HepG2 (cell line): Measurements from ENCODE around the gene LAMA5. TPM values are rescaled to one million over a fixed set of nuclear protein-coding genes. Genes with fewer than 3 reads are reported as not detected.
A peak's percentile ranks its signal among the peaks of the same experiment; 100 is the strongest.

ENCODE experiments used
- ARHGAP35 ChIP-seq: sonication (generic); formaldehyde crosslinking; IDR thresholded peaks from 2 replicates; pipeline ENCODE4 v1.9.0; 2022; ENCODE audit warnings: mild to moderate bottlenecking, inconsistent platforms, moderate library complexity, missing genetic modification reagents, borderline replicate concordance
- BRF2 ChIP-seq: sonication (generic); formaldehyde crosslinking; IDR thresholded peaks from 2 replicates; pipeline ENCODE4 v1.8.1; 2022; ENCODE audit warnings: mild to moderate bottlenecking, missing genetic modification reagents
- GATAD2A ChIP-seq: IDR thresholded peaks from 2 replicates; pipeline ENCODE4 v1.6.1; 2016
- GMEB1 ChIP-seq: sonication (generic); formaldehyde crosslinking; IDR thresholded peaks from 2 replicates; pipeline ENCODE4 v1.5.1; 2020; ENCODE audit warnings: missing genetic modification reagents, mild to moderate bottlenecking, borderline replicate concordance
- IRF2 ChIP-seq: IDR thresholded peaks from 2 replicates; pipeline ENCODE4 v1.6.1; 2018; ENCODE audit warnings: missing genetic modification reagents, missing compliant biosample characterization
- KDM2A ChIP-seq: sonication (generic); formaldehyde crosslinking; IDR thresholded peaks from 2 replicates; pipeline ENCODE4 v1.4.0; 2020; ENCODE audit warnings: low read depth, missing genetic modification reagents, borderline replicate concordance
- KDM4B ChIP-seq: sonication (generic); formaldehyde crosslinking; IDR thresholded peaks from 2 replicates; pipeline ENCODE4 v1.4.0; 2020; ENCODE audit warnings: missing genetic modification reagents
- MLX ChIP-seq: IDR thresholded peaks from 2 replicates; pipeline ENCODE4 v1.6.1; 2016
- PCBP2 ChIP-seq: fragments of 200-400 bp; formaldehyde crosslinking; optimal IDR thresholded peaks from 2 replicates; pipeline ENCODE3; 2018; ENCODE audit warnings: low read length, low read depth; ENCODE audit not compliant: poor library complexity, severe bottlenecking
- RBFOX2 ChIP-seq: fragments of 200-400 bp; formaldehyde crosslinking; IDR thresholded peaks from 2 replicates; pipeline ENCODE4 v1.6.1; 2017; ENCODE audit warnings: low read depth, mild to moderate bottlenecking, low read length
- SKIL ChIP-seq: sonication (generic); formaldehyde crosslinking; IDR thresholded peaks from 2 replicates; pipeline ENCODE4 v1.8.0; 2022; ENCODE audit warnings: missing genetic modification reagents, mild to moderate bottlenecking, moderate library complexity, borderline replicate concordance
- SP5 ChIP-seq: IDR thresholded peaks from 2 replicates; pipeline ENCODE4 v1.6.1; 2016; ENCODE audit warnings: low read depth, borderline replicate concordance
- ZNF142 ChIP-seq: sonication (generic); formaldehyde crosslinking; IDR thresholded peaks from 2 replicates; pipeline ENCODE4 v1.4.0; 2020; ENCODE audit warnings: missing genetic modification reagents
- ZNF430 ChIP-seq: sonication (generic); formaldehyde crosslinking; IDR thresholded peaks from 2 replicates; pipeline ENCODE4 v1.9.0; 2021; ENCODE audit warnings: mild to moderate bottlenecking, missing genetic modification reagents
- ZNF557 ChIP-seq: sonication (generic); formaldehyde crosslinking; IDR thresholded peaks from 2 replicates; pipeline ENCODE4 v1.4.0; 2020; ENCODE audit warnings: missing genetic modification reagents
- ZSCAN22 ChIP-seq: sonication (generic); formaldehyde crosslinking; IDR thresholded peaks from 2 replicates; pipeline ENCODE4 v1.4.0; 2020; ENCODE audit warnings: mild to moderate bottlenecking, missing genetic modification reagents
- polyA plus RNA-seq, 8 experiments: library from polyadenylated mRNA; depleted of rRNA in 3 of 8; stranded (reverse) in 7 of 8; unstranded in 1 of 8; fragments of >200 nt; fragmentation: Illumina TruSeq in 4 of 8; extraction: Trizol in 4 of 8; gene quantifications; 2 replicates each; pipeline versions ENCODE4 v1.2.1 to v1.2.3, GENCODE V29; 2011 to 2016; ENCODE audit warnings: low read depth in 4 of 8, missing spikeins in 1 of 8, mixed read lengths in 1 of 8; ENCODE audit not compliant: insufficient read depth in 1 of 8
- total RNA-seq, 5 experiments: library from RNA; depleted of rRNA; stranded (reverse); fragments of >200 nt; fragmentation: Illumina TruSeq; extraction: Trizol; gene quantifications; 2 replicates each; pipeline ENCODE4 v1.2.3, GENCODE V29; 2016; ENCODE audit warnings: low read depth in 1 of 5

The LAMA5 gene
- total and polyA plus RNA-seq, 2 of the 13 experiments (the other 11 are each of a cell fraction or from before 2014, with no cell fraction given): 21.0 to 44.7 TPM

GRCh38 chr20:62412194-62413024 lies 45.3 kb upstream of the LAMA5 start (continued):
- no peak for TF ChIP-seq ZNF142
- TF ChIP-seq MLX: peak; percentile 51; the same call in 1 of the 2 replicates
- TF ChIP-seq RBFOX2: no peak
- peak; percentile 54; the same call in 1 of the 2 replicates for TF ChIP-seq IRF2 (CRISPR knock-in tag)
- 0 out of 2 replicates have a peak, but pooled peaks have one; percentile 11 for TF ChIP-seq GATAD2A
- TF ChIP-seq ZNF430 (CRISPR knock-in tag): 0 out of 2 replicates have a peak, but pooled peaks have one; percentile 21
- TF ChIP-seq KDM2A (CRISPR knock-in tag): no peak
- TF ChIP-seq GMEB1 (CRISPR knock-in tag): no peak
- TF ChIP-seq ZSCAN22 (CRISPR knock-in tag): no peak
- TF ChIP-seq SKIL (CRISPR knock-in tag): 0 out of 2 replicates have a peak, but pooled peaks have one; percentile 13
- TF ChIP-seq SP5 (CRISPR knock-in tag): peak; percentile 13; the same call in 1 of the 2 replicates
- TF ChIP-seq ARHGAP35 (CRISPR knock-in tag): no peak; the same call in 1 of the 2 replicates
- TF ChIP-seq BRF2 (CRISPR knock-in tag): no peak
- TF ChIP-seq KDM4B (CRISPR knock-in tag): no peak
- no peak for TF ChIP-seq ZNF557 (CRISPR knock-in tag)
- TF ChIP-seq PCBP2: no peak
